ENCODE data around the gene RAPSN.

DNA sequence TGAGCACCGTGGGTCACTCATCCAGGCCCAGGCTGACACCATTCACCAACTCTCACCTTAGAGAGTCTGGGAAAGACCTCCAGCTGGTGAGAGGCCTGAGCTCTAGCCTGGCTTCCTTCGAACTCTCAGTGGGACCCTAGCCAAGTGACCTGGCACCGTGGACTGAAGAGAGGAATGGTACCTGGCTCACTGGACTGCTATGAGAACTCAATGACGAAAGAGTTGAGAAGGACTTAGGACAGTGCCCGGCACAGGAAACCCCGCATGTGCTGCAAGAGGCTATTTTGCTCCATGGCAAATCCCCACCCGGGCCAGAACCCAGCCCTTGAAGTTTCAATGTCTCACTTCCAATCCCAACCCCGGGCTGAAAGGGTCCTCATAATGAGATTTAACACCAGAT is 605 bp upstream of the RAPSN start:
- TF ChIP-seq, protein P1, sequence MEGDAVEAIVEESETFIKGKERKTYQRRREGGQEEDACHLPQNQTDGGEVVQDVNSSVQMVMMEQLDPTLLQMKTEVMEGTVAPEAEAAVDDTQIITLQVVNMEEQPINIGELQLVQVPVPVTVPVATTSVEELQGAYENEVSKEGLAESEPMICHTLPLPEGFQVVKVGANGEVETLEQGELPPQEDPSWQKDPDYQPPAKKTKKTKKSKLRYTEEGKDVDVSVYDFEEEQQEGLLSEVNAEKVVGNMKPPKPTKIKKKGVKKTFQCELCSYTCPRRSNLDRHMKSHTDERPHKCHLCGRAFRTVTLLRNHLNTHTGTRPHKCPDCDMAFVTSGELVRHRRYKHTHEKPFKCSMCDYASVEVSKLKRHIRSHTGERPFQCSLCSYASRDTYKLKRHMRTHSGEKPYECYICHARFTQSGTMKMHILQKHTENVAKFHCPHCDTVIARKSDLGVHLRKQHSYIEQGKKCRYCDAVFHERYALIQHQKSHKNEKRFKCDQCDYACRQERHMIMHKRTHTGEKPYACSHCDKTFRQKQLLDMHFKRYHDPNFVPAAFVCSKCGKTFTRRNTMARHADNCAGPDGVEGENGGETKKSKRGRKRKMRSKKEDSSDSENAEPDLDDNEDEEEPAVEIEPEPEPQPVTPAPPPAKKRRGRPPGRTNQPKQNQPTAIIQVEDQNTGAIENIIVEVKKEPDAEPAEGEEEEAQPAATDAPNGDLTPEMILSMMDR (conservative IDR thresholded peaks at IDR 0.05; ENCODE audit: low read length), result no peak
- TF ChIP-seq EZH2phosphoT487 (IDR thresholded peaks at IDR 0.05; ENCODE audit: borderline replicate concordance, low read depth, low read length), result no peak
